PC-9 (cell line): ENCODE results near the gene SOAT2. TPM values are rescaled to one million over a fixed set of nuclear protein-coding genes. Genes with fewer than 3 reads are reported as not detected.

Experiments
- BruUV-seq: library from RNA; stranded (reverse); fragments of 400-500 nt; replicated peaks from 2 replicates; lab custom pipeline; 2021; lab: Mats Ljungman, UMichigan
- CTCF ChIA-PET: fragments of 300-600 bp; sonication (Branson Sonifier 250); formaldehyde crosslinking; loops from one replicate; lab custom pipeline; 2022; ENCODE audit warnings: antibody characterized with exemption; lab: Charles Lee
- POLR2A ChIA-PET: fragments of 300-600 bp; sonication (Branson Sonifier 250); formaldehyde crosslinking; loops from one replicate; lab custom pipeline; 2022; ENCODE audit warnings: antibody characterized with exemption; ENCODE audit not compliant: unreplicated experiment; lab: Charles Lee
- DNase-seq, 2 experiments: peaks; one replicate each; pipeline versions ENCODE4 v3.0.0 to v3.0.0-alpha.2; 2015 to 2022; ENCODE audit warnings: mixed read lengths in 1 of 2
- H2AFZ ChIP-seq: fragments of 200-600 bp; sonication (generic); 2 replicates; pipeline ENCODE4 v1.8.1; 2017; ENCODE audit warnings: antibody characterized with exemption
- H3F3A ChIP-seq: fragments of 200-600 bp; sonication (generic); 2 replicates; pipeline ENCODE4 v1.8.1; 2017; ENCODE audit warnings: antibody characterized with exemption, mild to moderate bottlenecking, low read depth; ENCODE audit not compliant: insufficient read depth
- H3K27ac ChIP-seq: fragments of 200-600 bp; sonication (generic); 2 replicates; pipeline ENCODE4 v1.6.1; 2016; ENCODE audit warnings: mixed run types
- H3K27me3 ChIP-seq: fragments of 200-600 bp; sonication (generic); 2 replicates; pipeline ENCODE4 v1.6.1; 2016; ENCODE audit warnings: low read depth, mixed run types; ENCODE audit not compliant: insufficient read depth
- H3K36me3 ChIP-seq: fragments of 200-600 bp; sonication (generic); 2 replicates; pipeline ENCODE4 v1.6.1; 2016; ENCODE audit warnings: low read depth, mixed run types
- H3K4me1 ChIP-seq: fragments of 200-600 bp; sonication (generic); replicated peaks from 2 replicates; pipeline ENCODE4 v1.6.1; 2016; ENCODE audit warnings: mixed run types; ENCODE audit not compliant: insufficient read depth
- H3K4me2 ChIP-seq: fragments of 200-600 bp; sonication (generic); 2 replicates; pipeline ENCODE4 v1.6.1; 2017; ENCODE audit warnings: mixed run types
- H3K4me3 ChIP-seq: fragments of 200-600 bp; sonication (generic); 2 replicates; pipeline ENCODE4 v1.6.1; 2016; ENCODE audit warnings: mixed run types
- H3K79me2 ChIP-seq: fragments of 200-600 bp; sonication (generic); 2 replicates; pipeline ENCODE4 v1.6.1; 2017; ENCODE audit warnings: low read depth, mixed run types
- H3K9me2 ChIP-seq: fragments of 200-600 bp; sonication (generic); 2 replicates; pipeline ENCODE4 v1.8.1; 2017; ENCODE audit warnings: mild to moderate bottlenecking; ENCODE audit not compliant: insufficient read depth
- H3K9me3 ChIP-seq: fragments of 200-600 bp; sonication (generic); 2 replicates; pipeline ENCODE4 v1.8.1; 2016; ENCODE audit warnings: low read depth; ENCODE audit not compliant: insufficient read depth
- H4K20me1 ChIP-seq: fragments of 200-600 bp; sonication (generic); 2 replicates; pipeline ENCODE4 v1.8.1; 2017; ENCODE audit not compliant: insufficient read depth
- CTCF ChIP-seq: fragments of 200-600 bp; sonication (generic); conservative IDR thresholded peaks from 2 replicates; pipeline ENCODE4 v1.6.1; 2017; ENCODE audit warnings: mixed run types, antibody characterized with exemption, mild to moderate bottlenecking, moderate library complexity
- EZH2 ChIP-seq: fragments of 200-600 bp; sonication (generic); IDR thresholded peaks from 2 replicates; pipeline ENCODE4 v1.8.0; 2017; ENCODE audit warnings: antibody characterized with exemption, low read depth
- intact Hi-C: fragments of 100-400 bp; cut with micrococcal nuclease; formaldehyde crosslinking; loops from one replicate; pipeline ENCODE4 v1.10.0; 2022; ENCODE audit not compliant: unreplicated experiment
- microRNA-seq: library from miRNA; unstranded; fragments of <30 nt; microRNA quantifications from one replicate; pipeline ENCODE4 v1.2.0, GENCODE V29; 2021; ENCODE audit warnings: borderline number of aligned reads, borderline replicate concordance
- total RNA-seq: library from RNA; stranded (reverse); gene quantifications from 2 replicates; pipeline ENCODE4 v1.2.3, GENCODE V29; 2021

Gene SOAT2
- total RNA-seq, 1 experiment from 2014 or later: 0.79 TPM

GRCh38 chr12:53173085-53173715, 69.9 kb downstream of the SOAT2 start:
- no TSS peak for BruUV-seq
- TF ChIP-seq EZH2 (no peak), CTCF (no peak)
- intact Hi-C loops: loop anchor here (10.0 kb wide), 1 partner anchor 108 kb away; no protein-coding TSS in a partner anchor
- Histone ChIP-seq H2AFZ (no peak overlapping the region), H3K79me2 (no peaks in the 10 kb centered on the region), H3K9me2 (no peaks in the 10 kb centered on the region), H4K20me1 (no peaks in the 10 kb centered on the region), H3K36me3 (no peaks in the 10 kb centered on the region), H3K27ac (no peak overlapping the region), H3F3A (peaks cover 18% of the 10 kb centered on the region; the same call in 1 of the 2 replicates), H3K4me3 (no peak overlapping the region), H3K9me3 (no peaks in the 10 kb centered on the region), H3K4me2 (no peak overlapping the region), H3K27me3 (no peaks in the 10 kb centered on the region), H3K4me1 (peaks cover 14% of the 10 kb centered on the region)
- no peak for DNase-seq
- POLR2A ChIA-PET: interaction anchor here (0.6 kb wide), 1 partner anchor 28 kb away, joined by 6 read pairs; no protein-coding TSS in a partner anchor
- CTCF ChIA-PET: interaction anchor here (1.2 kb wide), 1 partner anchor 74 kb away, joined by 3 read pairs; no protein-coding TSS in a partner anchor

Small RNAs within 50 kb of the gene (microRNA-seq; reads per million reads assigned to microRNA genes)
- gene MIR6757: not detected

Other genes starting within 250 kb of the SOAT2 start
- gene KRT8, start 198.4 kb upstream of the SOAT2 start, total RNA-seq: 2,689 and 2,962 TPM in 2 replicates
- gene KRT18, start 154.4 kb upstream of the SOAT2 start, total RNA-seq: 2,869 and 2,977 TPM in 2 replicates
- 531 and 615 TPM in 2 replicates for gene EIF4B, start 97.0 kb upstream of the SOAT2 start, total RNA-seq
- 8.5 and 11.5 TPM in 2 replicates for gene TNS2, start 53.4 kb upstream of the SOAT2 start, total RNA-seq
- 15.2 and 17.2 TPM in 2 replicates for gene SPRYD3, start 24.1 kb upstream of the SOAT2 start, total RNA-seq
- gene IGFBP6, start 5.8 kb upstream of the SOAT2 start, total RNA-seq: 290 and 333 TPM in 2 replicates
- gene ZNF740, start 77.2 kb downstream of the SOAT2 start, total RNA-seq: 48.3 and 65.8 TPM in 2 replicates
- gene CSAD, start 77.4 kb downstream of the SOAT2 start, total RNA-seq: 33.1 and 49.0 TPM in 2 replicates
- 2.4 and 3.3 TPM in 2 replicates for gene ITGB7, start 103.8 kb downstream of the SOAT2 start, total RNA-seq
- 118 and 124 TPM in 2 replicates for gene RARG, start 128.7 kb downstream of the SOAT2 start, total RNA-seq
- gene ESPL1, start 164.8 kb downstream of the SOAT2 start, total RNA-seq: 37.4 and 42.0 TPM in 2 replicates
- 291 and 303 TPM in 2 replicates for gene PFDN5, start 192.1 kb downstream of the SOAT2 start, total RNA-seq
- 67.2 and 82.5 TPM in 2 replicates for gene MYG1, start 196.2 kb downstream of the SOAT2 start, total RNA-seq
- 53.4 and 67.3 TPM in 2 replicates for gene AAAS, start 218.1 kb downstream of the SOAT2 start, total RNA-seq
- gene SP7, start 232.9 kb downstream of the SOAT2 start, total RNA-seq: not detected in 2 replicates